GM19467 (cell line): ENCODE results near the gene SUSD4.

Source experiments
- ATAC-seq: cut with Tn5 transposase; IDR thresholded peaks from one replicate; pipeline ENCODE4 v1.9.1; 2021; ENCODE audit warnings: mild to moderate bottlenecking, moderate library complexity; ENCODE audit not compliant: unreplicated experiment

Gene SUSD4

DNA sequence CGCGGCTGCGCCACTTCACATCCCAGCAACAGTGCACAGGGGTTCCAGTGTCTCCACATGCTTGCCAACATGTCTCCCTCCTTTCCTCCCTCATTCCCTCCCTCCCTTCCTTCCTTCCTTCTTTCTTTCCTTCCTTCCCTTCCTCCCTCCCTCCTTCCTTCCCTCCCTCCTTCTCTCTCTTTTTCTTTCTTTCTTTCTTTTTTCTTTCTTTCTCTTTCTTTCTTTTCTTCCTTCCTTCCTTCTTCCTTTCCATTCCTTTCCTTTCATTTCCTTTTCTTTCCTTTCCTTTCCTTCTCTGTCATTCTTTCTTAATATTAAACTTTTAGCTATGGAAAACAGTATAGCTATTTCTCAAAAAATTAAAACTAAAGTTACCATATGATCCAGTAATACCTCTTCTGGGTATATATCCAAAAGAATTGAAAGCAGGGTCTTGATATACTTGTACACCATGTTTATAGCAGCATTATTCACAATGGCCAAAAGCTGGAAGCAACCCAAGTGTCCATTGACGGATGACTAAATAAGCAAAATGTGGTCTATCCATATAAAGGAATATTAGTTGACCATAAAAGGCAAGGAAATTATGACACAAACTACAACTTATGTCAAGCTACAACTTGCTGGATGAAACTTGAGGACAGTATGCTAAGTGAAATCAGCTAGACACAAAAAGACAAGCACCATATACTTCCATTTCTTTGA lies 165.9 kb downstream of the SUSD4 start:
- no peak for ATAC-seq

GRCh38 chr1:223189903-223190724 lies 173.9 kb downstream of the SUSD4 start:
- no peak for ATAC-seq

DNA sequence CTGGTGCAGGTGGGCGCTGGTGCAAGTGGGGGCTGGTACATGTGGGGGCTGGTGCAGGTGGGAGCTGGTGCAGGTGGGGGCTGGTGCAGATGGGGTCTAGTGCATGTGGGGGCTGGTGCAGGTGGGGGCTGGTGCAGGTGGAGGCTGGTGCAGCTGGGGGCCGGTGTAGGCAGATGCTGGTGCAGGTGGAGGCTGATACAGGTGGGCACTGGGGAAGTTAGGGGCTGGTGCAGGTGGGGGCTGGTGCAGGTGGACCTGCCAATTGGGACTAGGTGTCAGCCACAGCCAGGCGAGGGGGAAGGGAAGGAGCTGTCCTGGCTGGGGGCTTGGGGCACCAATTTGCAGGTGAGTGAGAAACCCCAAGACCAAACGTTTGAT lies 174.5 kb downstream of the SUSD4 start:
- no peak for ATAC-seq

- ATAC-seq = no peak
These were observed 175.2 kb downstream of the SUSD4 start for GRCh38 chr1:223188618-223189356.

DNA sequence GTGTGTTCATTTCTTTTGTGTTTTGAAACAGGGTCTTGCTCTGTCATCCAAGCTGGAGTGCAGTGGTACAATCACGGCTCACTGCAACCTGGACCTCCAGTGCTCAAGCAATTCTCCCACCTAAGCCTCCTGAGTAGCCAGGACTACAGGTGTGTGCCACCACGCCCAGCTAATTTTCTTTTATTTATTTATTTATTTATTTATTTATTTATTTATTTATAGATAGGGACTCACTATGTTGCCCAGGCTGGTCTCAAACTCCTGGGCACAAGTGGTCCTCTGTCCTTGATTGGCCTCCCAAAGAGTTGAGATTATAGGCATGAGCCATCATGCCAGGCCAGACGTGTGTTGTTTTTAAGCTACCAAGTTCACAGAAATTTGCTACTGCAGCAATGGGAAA lies 177.2 kb downstream of the SUSD4 start:
- no peak for ATAC-seq

- ATAC-seq = no peak
These were observed 180.6 kb downstream of the SUSD4 start for GRCh38 chr1:223183268-223183862.

DNA sequence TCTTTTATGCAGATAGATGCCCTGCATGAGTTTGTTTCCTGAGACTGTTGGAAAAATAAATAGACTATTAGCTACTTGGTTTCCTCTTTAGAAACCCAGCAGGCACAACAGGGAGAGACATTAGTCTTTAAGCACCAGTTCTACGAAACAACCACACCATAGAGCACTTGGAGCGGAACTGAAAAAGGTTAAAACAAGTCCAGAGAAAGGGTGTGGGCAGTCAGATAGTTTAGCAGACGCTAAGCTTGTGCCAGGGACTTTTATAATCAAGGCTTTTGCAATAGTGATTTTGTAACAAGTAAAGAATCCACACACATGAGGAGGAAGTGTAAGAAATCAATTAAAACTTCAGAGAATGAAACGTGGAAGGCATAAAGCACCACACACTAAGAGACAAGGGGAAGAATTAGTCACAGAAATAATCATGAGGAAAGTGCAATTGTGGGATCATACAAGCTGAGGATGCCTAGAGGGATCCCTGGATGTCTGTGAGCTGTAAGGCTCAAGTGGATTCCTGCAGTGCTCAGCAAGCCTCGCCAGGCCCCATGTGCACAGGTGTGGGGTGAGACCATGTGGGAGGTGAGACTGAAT lies 183.2 kb downstream of the SUSD4 start:
- ATAC-seq = no peak

DNA sequence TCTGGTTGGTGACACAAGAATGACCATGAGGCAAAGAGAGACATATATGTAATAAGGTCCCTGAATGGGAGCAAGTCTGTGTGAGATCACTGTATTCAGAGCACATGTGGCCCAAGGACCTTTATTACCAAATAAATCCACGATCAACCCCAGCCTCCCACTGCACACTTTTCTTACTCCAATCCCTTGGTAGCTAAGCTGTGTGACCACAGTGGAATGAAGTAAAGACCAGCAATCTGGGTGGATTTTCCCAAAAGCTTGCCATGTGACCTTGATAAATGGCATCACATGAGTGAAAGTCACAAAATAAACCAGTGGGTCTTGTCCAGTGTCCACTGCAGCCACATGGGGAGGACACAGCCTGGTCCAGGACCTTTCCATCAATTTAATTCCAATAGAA lies 184.2 kb downstream of the SUSD4 start:
- no peak for ATAC-seq

GRCh38 chr1:223179280-223179679 lies 184.7 kb downstream of the SUSD4 start:
- ATAC-seq = no peak

DNA sequence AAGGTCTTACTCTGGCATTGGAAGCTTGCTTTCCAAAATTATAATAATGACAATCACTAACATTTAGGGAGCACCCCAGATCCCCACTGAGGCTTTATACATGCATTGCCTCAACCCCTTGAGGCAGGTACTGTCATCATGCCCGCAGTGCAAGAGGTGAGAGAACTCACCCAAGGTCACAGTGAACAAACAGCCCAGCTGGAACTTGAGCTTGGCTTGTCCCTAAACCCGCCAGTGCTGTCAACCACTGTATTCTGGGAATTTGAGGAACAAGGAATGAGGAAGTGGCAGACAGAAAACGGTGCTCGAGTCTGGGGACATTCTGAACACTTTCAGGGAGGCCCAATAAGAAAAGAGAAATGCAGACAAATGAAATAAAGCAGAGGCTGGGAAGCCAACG lies 186.3 kb downstream of the SUSD4 start:
- no peak for ATAC-seq

DNA sequence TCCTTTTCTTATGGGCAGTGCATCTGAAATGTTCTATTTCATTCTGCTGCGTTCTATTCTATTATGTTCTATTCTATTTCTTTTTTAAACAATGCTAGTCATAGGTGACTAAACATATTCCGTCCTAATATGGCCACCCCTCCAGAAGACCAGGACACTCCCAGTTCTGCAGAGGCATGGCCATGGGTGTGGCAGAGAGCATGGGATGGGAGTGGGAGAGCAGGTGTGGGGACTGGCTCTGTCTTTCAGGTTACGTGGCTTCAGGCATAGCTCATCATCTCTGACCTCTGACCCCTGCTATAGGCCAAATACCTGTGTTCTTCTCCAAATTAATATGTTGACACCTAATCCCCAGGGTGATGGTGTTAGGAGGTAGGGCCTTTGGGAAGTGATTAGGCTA lies 187.5 kb downstream of the SUSD4 start:
- no peak for ATAC-seq

GRCh38 chr1:223175633-223176032 lies 188.3 kb downstream of the SUSD4 start:
- ATAC-seq = no peak

GRCh38 chr1:223175032-223175431 lies 188.9 kb downstream of the SUSD4 start:
- no peak for ATAC-seq
